NCI-H2171 (cell line): Measurements from ENCODE around the gene SGPL1.

Experiments
- DNase-seq: peaks from one replicate; lab custom pipeline; 2025; lab: John Stamatoyannopoulos, UW

Gene SGPL1

GRCh38 chr10:70780370-70780760, 35.4 kb upstream of the SGPL1 start:
- no peak for DNase-seq

GRCh38 chr10:70780772-70781171, 35.0 kb upstream of the SGPL1 start:
- DNase-seq: no peak

- DNase-seq: no peak
These were observed 34.2 kb upstream of the SGPL1 start for GRCh38 chr10:70781461-70782051.

- DNase-seq: no peak
These were observed 33.5 kb upstream of the SGPL1 start for GRCh38 chr10:70782086-70782745.

GRCh38 chr10:70782746-70783680, 32.7 kb upstream of the SGPL1 start:
- no peak for DNase-seq

- DNase-seq: no peak
These were observed 31.7 kb upstream of the SGPL1 start for GRCh38 chr10:70784016-70784415.

- no peak for DNase-seq
These were observed 31.3 kb upstream of the SGPL1 start for GRCh38 chr10:70784471-70784870.

GRCh38 chr10:70785190-70785589, 30.6 kb upstream of the SGPL1 start, which contains the start of gene TBATA:
TBATA (minus strand) TSS chr10:70785377; CDS start chr10:70783379, 1,998 bp downstream.
- DNase-seq: no peak

GRCh38 chr10:70786799-70787415, 28.8 kb upstream of the SGPL1 start:
- no peak for DNase-seq

GRCh38 chr10:70791386-70792039, 24.2 kb upstream of the SGPL1 start:
- no peak for DNase-seq

- DNase-seq: no peak
These were observed 20.1 kb upstream of the SGPL1 start for GRCh38 chr10:70795613-70796012.

- no peak for DNase-seq
These were observed 17.9 kb upstream of the SGPL1 start for GRCh38 chr10:70797840-70798239.

GRCh38 chr10:70799124-70799523, 16.6 kb upstream of the SGPL1 start:
- DNase-seq: no peak

GRCh38 chr10:70801854-70802253, 13.9 kb upstream of the SGPL1 start:
- DNase-seq: no peak

- DNase-seq: no peak
These were observed 11.8 kb upstream of the SGPL1 start for GRCh38 chr10:70803775-70804420.

GRCh38 chr10:70804421-70804808, 11.3 kb upstream of the SGPL1 start:
- no peak for DNase-seq

- DNase-seq: no peak
These were observed 10.0 kb upstream of the SGPL1 start for GRCh38 chr10:70805619-70806215.

- DNase-seq: no peak
These were observed 8.9 kb upstream of the SGPL1 start for GRCh38 chr10:70806841-70807240.

GRCh38 chr10:70807556-70807955, 8.2 kb upstream of the SGPL1 start:
- no peak for DNase-seq

- no peak for DNase-seq
These were observed 6.6 kb upstream of the SGPL1 start for GRCh38 chr10:70809011-70809611.

- no peak for DNase-seq
These were observed 6.0 kb upstream of the SGPL1 start for GRCh38 chr10:70809726-70810125.
